GDM1 (cell line): ENCODE measurements around the gene ZNF827.
A peak's percentile ranks its signal among the peaks of the same experiment; 100 is the strongest.

Experiments used
- DNase-seq: peaks from one replicate; lab custom pipeline; 2025; lab: John Stamatoyannopoulos, UW

The ZNF827 gene, protein sequence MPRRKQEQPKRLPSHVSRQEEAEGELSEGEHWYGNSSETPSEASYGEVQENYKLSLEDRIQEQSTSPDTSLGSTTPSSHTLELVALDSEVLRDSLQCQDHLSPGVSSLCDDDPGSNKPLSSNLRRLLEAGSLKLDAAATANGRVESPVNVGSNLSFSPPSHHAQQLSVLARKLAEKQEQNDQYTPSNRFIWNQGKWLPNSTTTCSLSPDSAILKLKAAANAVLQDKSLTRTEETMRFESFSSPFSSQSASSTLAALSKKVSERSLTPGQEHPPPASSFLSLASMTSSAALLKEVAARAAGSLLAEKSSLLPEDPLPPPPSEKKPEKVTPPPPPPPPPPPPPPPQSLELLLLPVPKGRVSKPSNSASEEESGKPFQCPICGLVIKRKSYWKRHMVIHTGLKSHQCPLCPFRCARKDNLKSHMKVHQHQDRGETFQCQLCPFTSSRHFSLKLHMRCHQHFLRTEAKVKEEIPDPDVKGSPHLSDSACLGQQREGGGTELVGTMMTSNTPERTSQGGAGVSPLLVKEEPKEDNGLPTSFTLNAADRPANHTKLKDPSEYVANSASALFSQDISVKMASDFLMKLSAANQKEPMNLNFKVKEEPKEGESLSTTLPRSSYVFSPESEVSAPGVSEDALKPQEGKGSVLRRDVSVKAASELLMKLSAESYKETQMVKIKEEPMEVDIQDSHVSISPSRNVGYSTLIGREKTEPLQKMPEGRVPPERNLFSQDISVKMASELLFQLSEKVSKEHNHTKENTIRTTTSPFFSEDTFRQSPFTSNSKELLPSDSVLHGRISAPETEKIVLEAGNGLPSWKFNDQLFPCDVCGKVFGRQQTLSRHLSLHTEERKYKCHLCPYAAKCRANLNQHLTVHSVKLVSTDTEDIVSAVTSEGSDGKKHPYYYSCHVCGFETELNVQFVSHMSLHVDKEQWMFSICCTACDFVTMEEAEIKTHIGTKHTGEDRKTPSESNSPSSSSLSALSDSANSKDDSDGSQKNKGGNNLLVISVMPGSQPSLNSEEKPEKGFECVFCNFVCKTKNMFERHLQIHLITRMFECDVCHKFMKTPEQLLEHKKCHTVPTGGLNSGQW

DNA sequence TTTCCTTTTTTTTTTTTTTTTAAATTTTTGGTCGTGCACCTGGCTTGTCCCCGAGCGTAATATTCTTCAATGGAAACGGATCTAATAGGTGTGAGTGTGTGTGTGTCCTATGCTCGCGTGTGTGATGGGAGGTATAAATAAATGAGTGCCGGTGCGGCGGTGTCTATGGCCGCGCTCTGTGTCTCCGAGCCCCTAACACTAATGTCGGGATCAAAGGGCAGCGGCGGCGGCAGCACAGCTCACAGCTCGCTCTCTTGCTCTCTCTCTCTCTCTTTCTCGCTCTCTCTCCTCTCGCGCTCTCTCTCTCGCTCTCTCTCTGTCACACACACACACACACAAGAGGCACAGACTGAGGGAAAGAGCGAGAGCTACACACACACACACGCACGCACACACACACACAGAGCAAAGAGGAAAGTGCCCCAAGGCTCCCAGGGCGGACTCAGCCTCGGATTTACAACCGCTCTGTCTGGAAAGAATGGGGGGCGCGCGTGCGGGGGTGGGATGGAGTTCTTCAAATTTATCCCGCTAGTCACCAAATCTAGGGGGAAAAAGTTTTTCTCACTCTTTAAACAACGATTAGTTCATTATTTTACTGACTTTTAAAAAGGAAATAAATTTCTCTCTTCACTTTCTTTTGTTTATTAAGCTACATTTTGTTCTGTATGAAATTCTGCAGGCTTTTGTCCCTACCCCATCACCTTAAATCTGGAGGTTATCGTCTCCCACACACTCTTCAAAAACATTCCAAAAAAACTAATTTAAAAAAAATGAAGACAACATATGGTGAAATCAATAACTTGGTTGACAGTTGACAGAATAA lies at the start of gene ZNF827:
ZNF827 (minus strand) TSS at position 206 of the 823 bp plus-strand sequence. CDS start 416 bp downstream, outside the sequence.
- DNase-seq: peak; percentile 81

DNA sequence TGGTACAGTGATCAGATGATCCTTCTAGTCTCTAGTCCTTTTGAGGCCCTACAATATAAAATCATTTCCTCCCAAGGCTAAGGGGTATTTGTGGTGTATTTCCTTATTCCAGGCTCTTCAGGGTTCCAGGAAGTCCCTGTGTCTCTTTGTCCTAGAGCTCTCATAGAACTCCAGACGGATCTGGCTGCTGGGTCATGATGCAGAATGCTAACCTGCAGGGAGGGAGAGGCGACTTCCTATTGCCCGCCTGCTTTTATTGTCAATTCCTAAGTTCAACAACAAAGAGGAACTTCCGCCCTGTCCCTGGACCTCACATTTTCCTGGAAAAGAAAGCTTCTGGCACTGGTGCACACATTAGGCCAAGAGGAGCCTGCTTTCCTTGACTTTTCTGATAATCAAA lies 45.9 kb upstream of the ZNF827 start:
- DNase-seq: no peak

DNA sequence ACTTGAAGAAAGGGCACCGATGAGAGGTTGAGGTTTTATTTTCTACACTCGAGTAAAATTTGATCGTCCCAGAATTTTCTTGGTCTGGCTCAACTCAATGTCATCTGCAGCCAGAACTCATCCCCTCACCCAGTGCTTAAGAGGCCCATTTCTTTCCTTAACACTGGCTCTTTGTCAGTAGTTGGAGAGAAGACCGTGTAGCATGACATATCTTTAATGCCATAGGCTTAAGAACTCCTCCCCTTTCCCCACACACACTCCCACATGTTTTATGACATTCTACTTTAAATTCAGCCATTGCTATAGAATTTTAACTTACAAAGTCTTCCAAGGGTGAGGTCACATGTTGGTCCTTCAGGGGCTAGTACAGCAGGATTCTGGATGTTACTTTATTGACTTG lies 44.2 kb upstream of the ZNF827 start:
- DNase-seq: no peak

DNA sequence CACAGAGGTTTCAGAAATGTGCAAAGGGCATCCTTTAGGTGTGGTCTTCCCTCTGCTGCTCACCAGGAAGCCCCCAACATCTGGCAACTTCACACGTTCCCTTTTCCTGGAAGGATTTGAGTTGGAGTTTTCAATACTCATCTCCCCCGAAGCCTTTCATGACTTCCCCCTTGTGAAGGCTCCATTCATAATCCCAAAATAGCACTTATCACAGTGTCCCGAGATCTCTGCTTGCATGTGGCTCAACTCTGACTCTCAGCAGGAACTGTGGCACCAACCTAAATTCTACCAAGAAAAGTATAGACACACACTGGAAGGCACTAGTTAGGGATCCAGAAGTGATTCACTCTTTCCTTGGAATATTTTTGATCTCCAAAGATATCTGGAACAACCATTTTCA lies 40.5 kb upstream of the ZNF827 start:
- DNase-seq: no peak

DNA sequence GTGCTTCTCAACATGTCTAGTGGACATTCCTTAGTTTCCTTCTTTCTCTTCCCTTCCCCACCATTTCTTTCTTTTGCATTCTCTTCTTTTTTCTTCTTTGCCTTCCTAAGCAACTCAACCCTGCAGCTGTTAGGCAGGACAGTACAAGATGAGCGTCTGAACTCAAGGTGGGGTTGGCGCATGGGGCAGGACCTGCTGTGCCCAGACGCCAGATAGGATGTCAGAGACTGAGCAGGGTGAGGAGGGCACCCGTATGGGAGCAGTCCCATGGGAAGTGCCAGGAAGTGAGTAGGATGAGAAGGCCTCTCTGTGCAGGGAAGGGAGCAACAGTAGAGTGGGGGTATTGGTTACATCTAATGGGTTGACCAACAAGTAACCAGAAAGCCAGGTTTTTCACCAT lies 38.1 kb upstream of the ZNF827 start:
- DNase-seq: no peak

DNA sequence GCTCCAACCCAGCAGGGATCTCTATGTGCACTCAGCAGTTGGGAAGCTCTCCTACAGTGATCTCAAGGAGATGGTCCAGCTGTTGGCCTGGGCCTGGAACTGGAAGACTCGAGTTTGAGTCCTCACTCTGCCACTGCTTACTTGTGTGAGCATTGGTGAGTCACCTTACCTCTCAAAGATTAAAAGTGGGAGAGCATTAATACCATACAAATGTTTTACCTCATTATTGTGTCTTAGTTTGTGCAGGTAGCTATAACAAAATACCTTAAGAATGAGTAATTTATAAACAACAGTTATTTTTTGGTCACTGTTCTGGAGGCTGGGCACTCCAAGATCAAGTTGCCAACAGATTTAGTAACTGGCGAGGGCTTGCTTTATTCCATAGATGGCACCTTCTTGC lies 21.4 kb upstream of the ZNF827 start:
- no peak for DNase-seq

DNA sequence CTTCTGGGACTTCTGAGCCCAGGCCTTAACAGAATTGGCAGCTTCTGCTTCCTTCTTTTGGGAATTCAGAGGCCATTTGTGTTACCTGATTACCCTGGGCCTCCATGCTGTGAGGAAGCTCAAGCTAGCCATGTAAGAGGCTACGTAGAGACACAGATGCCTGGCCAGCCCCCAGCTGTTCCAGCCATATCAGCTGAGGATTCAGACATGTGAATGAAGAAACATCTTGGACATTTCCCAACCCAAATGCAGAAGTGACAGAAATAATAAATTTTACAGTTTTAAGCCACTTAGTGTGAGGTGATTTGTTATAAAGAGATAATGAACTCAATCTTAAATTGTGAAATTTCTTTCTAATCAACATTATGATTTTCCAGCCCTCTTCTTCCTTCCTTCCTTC lies 18.7 kb upstream of the ZNF827 start:
- DNase-seq: no peak

DNA sequence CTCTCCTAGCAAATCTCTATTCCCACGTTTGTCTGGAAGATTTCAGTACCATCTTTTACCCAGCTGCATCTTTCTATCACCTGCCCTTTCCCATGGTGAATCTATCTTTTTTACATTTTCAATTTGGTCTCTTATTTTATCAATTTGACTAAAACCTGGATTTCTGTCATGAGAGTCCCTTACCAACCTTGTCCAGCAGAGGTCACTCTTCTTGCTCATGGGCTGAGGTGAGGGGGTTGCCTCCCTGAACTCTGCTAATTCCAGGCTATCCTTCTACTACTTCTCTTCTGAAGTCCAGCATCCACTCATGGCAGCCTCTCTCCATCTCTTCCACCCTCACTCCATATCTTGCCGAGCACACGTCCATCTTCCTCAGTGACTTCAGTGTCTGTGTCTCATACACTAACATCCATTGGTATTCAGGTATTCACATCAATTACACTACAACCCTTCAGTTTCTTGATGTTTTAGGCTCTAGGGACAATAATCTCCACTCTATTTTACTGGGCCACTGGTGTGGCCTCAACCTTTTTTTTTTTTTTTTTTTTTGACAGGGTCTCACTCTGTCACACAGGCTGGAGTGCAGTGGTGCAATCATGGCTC lies 17.8 kb upstream of the ZNF827 start:
- peak; percentile 10 for DNase-seq

DNA sequence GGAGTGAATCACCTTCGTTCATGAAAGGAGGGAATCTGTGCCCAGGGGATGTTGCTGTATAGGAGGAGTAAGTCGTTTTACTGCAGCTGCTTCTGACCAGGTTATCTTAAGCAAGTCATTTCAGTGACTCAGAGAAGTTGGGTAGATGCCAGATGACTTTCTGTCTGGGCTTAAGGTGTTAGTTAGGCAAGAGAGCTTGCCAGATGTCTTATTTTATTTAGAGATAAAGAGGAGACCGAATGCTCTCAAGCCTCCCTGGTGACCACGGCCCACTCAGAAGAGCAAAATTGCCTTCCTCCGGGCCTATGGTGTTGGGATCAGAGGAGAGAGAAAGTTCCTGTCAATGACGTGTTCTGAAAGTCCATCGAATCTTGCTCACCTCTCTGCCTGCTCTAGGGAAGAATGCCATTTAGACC lies 16.3 kb upstream of the ZNF827 start:
- DNase-seq: no peak

DNA sequence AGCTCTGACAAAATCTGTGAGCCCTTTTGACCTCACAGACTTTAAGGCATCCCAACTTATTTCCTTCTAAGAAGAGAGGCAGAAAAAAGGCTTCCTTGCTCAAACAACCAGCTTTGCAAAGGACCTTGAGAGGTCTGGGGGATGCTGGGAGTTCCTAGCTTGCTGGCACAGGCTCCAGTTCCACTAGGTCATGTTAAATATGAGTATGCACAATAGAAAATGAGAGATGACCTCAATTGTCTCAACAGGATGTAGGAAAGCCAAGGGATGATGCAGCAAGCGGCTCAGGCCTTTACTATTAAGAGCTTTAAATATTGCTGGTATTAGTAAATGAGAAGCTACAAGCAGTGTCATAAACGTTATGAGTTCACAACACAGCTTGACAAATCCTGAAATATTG lies 13.3 kb upstream of the ZNF827 start:
- no peak for DNase-seq

DNA sequence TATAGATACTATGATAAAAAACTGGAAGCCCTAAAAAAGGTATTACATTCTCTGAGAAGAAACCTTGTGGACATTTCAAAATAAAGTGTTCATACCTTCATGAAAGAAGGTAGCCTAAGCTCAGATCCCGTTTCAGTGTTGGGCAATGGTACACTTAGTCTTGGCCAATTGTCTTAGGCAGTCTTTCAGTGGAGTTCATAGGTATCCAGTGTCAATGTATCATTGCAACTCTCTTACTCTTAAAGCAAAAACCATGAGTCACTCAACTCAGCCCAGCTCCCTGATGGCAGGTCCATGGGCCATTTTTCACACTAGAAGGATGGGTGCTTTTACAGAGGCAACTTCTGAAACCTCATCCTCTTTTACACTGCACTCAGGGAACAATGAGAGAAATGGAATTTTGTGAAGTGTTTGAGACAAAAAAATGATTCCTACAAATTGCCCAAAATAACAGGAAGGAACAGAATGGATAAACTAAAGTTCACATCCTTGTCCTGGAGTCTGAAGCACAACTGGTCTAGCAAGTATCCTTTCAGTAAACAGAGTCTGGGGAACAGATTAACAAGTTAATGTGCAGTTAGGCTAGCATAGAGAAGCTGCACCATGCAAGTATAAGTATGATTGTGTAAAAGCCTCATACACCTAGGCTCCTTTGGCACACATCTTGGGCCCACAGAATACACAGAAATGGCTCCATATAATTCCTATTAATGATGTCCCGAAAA lies 7.0 kb upstream of the ZNF827 start:
- DNase-seq: no peak

DNA sequence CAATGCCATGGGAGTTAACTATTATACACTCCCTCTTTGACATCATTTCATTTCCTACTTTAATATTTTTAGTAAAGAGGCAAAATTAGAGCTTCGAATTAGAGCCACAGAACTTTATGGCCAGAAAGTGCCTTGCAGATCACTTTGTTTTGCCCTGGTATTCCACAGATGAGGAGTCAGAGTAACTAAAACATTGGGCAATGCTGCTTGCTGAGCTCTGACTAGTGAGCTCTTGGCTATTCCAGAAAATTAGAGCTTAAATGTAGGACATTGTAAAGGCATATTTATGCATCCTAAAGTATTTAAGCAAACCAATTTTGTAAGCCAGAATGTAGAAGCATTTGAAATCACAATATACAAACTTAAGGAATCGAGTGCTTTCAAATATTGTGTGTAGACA lies 6.3 kb upstream of the ZNF827 start:
- DNase-seq: no peak

DNA sequence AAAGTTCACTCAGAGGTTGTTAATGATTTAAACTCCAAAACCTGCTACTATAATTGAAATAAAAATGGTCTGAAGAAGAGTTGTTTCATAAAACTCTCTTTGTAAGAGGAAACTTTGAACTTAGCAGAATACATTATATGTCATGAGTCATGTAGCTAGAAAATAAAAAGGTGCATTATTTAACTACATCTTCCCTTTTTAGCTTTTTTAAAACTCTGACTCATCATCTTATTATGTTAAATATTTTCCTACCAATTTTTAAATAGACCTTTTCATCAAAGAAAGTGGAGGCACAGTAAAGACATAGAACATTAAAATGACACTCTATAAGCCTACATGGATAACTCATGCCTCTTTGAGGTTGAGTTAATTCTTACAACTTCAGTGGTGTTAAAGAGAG lies 1.2 kb upstream of the ZNF827 start:
- DNase-seq: no peak

DNA sequence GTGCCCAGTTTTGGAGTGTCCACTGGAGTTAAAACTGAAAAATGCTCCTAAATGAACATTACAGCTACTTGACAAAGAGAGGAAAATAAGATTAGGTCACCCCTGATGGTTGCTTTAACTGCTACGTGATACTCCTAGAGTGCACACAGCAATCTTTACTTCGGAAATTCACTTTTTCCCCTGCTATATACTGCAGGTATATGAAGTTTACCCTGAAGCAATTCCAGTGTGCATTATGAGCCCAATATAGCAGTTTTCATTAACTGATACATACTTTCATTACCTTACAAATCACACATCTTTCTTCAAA lies 773 bp upstream of the ZNF827 start:
- DNase-seq: no peak

DNA sequence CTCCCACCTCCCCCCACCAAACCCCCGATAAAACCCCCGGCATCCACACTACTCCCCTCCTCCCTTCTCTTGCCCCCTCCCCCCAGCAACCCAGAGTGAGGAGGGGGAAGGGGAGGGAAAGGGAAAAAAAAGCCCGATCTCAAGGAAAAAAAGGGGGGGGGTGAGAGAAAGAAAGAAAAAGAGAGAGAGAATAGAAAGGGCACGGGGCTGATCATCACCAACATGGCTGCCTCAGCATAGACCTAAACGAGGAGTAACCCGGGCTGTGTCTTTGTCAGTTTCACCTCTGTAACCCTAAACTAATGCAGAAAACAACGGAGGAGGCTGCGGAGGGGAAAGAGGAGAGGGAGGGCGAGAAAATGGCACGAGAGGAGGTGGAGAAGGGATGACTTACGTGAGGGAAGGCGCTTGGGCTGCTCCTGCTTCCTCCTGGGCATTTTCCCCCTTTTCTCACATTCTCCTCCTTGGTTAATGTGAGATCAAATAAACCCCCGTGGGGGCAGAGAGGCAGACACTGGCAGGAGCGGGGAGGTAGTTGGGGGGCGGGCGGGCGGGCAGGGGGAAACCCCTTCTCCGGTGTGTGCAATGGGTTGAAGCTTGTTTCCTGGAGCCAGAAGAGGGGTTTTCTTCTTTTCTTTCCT lies 532 bp downstream of the ZNF827 start:
- DNase-seq: no peak

DNA sequence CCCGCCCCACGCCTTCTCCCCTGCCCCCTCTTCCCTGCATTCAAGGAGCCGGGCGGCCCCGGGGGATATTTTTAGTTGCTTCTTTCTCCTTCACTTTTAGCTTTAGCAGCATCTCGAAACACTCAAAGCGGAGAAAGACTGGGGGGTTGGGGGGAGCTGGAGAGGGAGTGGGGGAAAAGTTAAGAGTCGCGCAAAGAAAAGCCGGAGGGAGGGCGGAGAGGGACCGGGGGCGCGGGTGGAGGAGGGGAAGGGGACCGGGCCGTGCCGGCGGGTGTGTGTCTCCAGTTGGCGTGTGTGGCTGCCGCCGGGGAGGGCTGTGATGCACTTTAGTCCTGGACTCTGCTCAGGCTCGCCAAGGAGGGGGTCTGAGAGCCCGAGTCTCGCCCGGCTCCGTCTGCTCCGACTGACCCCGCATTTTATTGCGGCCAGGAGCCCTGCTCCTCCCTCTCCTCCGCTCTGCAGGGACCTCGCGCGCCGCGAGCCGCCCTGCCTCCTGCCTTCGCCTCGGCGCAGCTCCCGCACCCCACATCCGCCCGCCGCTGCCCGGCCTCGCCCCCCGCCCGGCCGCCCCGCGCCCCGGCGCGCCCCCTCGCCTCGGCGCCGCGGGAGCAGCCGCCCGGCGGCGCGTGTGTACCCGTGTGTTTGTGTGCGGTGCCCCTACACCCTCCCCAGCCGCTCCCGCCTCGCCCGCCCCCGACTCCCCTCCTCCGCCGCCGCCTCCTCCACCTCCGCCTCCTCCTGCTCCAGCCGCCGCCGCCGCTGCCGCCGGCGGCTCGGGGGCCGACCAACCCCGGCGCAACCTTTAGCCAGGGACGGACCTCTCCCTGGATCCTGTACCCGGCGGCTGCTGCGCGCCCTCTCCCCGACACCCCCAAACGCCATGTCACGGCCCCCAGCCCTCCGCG lies 1.4 kb downstream of the ZNF827 start:
- peak; percentile 63 for DNase-seq

DNA sequence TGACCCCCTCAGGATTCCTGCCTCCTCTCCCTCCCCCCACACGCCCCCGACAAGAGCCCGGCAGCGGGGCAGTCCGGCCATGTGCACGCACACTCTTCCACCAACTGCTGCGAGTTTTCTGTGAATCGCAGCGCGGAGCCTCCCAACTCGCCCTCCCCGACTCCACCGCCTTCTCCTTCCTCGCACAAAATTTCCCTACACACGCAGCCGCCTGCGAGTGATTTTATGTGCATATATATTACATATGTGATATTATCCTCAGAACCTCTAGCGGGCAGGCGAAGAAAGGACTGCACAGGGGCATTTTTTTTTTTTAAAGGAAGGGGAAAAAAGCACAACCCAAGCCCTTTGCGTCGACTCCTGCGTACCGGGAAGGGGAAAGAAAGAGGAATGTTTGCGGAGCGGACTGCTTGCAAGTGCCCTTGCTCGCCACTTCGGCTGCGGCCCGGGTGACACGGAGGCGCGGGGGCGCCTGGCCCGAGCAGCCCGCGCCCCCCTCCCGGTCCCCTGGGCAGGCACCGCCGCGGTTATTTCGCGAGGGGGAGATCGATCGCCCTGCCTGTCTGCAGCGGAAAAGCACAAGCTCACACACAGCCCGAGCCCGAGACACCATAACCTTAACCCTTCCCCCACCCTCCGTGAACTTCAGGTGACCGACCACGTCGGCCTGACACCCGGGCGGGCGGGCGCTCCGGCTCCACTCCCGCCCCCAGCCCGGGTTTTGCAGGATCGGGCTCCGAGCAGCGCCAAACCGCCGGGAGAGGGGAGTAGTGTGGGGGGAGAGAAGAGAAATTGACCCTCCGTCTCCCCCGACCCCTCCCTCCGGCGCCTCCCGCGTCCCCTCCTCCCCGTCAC lies 2.3 kb downstream of the ZNF827 start:
- DNase-seq: peak; percentile 84
